Endothelial cell of umbilical vein (primary cell): Measurements from ENCODE around the gene FGF5. TPM values are rescaled to one million over a fixed set of nuclear protein-coding genes. Genes with fewer than 3 reads are reported as not detected.

Experiments
- BruUV-seq: library from RNA; stranded (reverse); fragments of 400-500 nt; replicated peaks from 2 replicates; lab custom pipeline; 2021; lab: Mats Ljungman, UMichigan
- CTCF ChIA-PET: fragments of 300-600, 350-600 bp; sonication (Branson Sonifier 250); formaldehyde crosslinking; loops from one replicate; lab custom pipeline; 2021; ENCODE audit warnings: antibody characterized with exemption, inconsistent platforms; lab: Charles Lee
- POLR2A ChIA-PET: fragments of 300-600, 350-600 bp; sonication (Branson Sonifier 250); formaldehyde crosslinking; loops from one replicate; lab custom pipeline; 2021; ENCODE audit warnings: antibody characterized with exemption, inconsistent platforms; lab: Charles Lee
- DNase-seq: peaks from one replicate; pipeline ENCODE4 v3.0.0-alpha.2; 2011; ENCODE audit warnings: low read depth, low spot score
- FAIRE-seq: peaks from 2 replicates; lab custom pipeline; 2011; peaks lifted over from hg19 to GRCh38; lab: Jason Lieb, UNC
- H2AFZ ChIP-seq: 2 replicates; pipeline ENCODE4 v1.6.0; 2012; ENCODE audit warnings: low read depth, low read length, control low read depth, inconsistent platforms
- H3K27ac ChIP-seq: 2 replicates; pipeline ENCODE4 v1.5.1; 2011; ENCODE audit warnings: low read depth, mild to moderate bottlenecking, control low read depth, low read length, moderate library complexity; ENCODE audit not compliant: insufficient read depth
- H3K27me3 ChIP-seq, 2 experiments: 2 replicates each; pipeline versions ENCODE4 v1.6.0 to v1.6.1; 2011; ENCODE audit warnings: low read length in 2 of 2, mixed read lengths in 1 of 2; ENCODE audit not compliant: control insufficient read depth in 2 of 2, insufficient read depth in 2 of 2
- H3K36me3 ChIP-seq, 2 experiments: 2 replicates in 1 of 2; 3 replicates in 1 of 2; pipeline ENCODE4 v1.5.1; 2011; ENCODE audit warnings: low read length in 2 of 2, mild to moderate bottlenecking in 1 of 2, moderate library complexity in 1 of 2; ENCODE audit not compliant: control insufficient read depth in 2 of 2, insufficient read depth in 2 of 2; ENCODE audit errors: extremely low read depth in 1 of 2
- H3K4me1 ChIP-seq: 3 replicates; pipeline ENCODE4 v1.5.1; 2011; ENCODE audit warnings: mild to moderate bottlenecking, low read length; ENCODE audit not compliant: control insufficient read depth, insufficient read depth; ENCODE audit errors: extremely low read depth
- H3K4me2 ChIP-seq: 2 replicates; pipeline ENCODE4 v1.6.1; 2011; ENCODE audit warnings: low read length, control low read depth, mixed read lengths; ENCODE audit not compliant: insufficient read depth
- H3K4me3 ChIP-seq, 3 experiments: fragments of 200-600 bp in 1 of 3; sonication (generic), shearing (Covaris generic) in 1 of 3; replicated peaks in 1 of 3; 2 replicates each; pipeline ENCODE4 v1.5.1; 2011 to 2016; ENCODE audit warnings: control low read depth in 3 of 3, low read length in 3 of 3, mild to moderate bottlenecking in 2 of 3, inconsistent platforms in 1 of 3, low read depth in 1 of 3, moderate library complexity in 1 of 3; ENCODE audit not compliant: insufficient read depth in 1 of 3
- H3K79me2 ChIP-seq: 2 replicates; pipeline ENCODE4 v1.6.0; 2012; ENCODE audit warnings: low read length, inconsistent platforms; ENCODE audit not compliant: control insufficient read depth, insufficient read depth
- H3K9ac ChIP-seq: replicated peaks from 2 replicates; pipeline ENCODE3; 2011; ENCODE audit warnings: low read length, control low read depth; ENCODE audit not compliant: insufficient read depth; ENCODE audit errors: extremely low read depth
- H3K9me1 ChIP-seq: replicated peaks from 3 replicates; pipeline ENCODE4 v1.6.0; 2011; ENCODE audit warnings: mild to moderate bottlenecking, low read length; ENCODE audit not compliant: control insufficient read depth, insufficient read depth; ENCODE audit errors: extremely low read depth
- H3K9me3 ChIP-seq: replicated peaks from 2 replicates; pipeline ENCODE4 v1.5.1; 2012; ENCODE audit warnings: low read length, inconsistent platforms; ENCODE audit not compliant: control insufficient read depth, insufficient read depth
- H4K20me1 ChIP-seq: replicated peaks from 2 replicates; pipeline ENCODE3; 2011; ENCODE audit warnings: mild to moderate bottlenecking, low read length; ENCODE audit not compliant: control insufficient read depth, insufficient read depth; ENCODE audit errors: extremely low read depth
- CTCF ChIP-seq, 2 donors: IDR thresholded peaks; 1 replicate in 1 of 2; 2 replicates in 1 of 2; pipeline ENCODE4 v1.5.1; 2011; ENCODE audit warnings: low read length in 2 of 2, mild to moderate bottlenecking in 2 of 2, moderate library complexity in 2 of 2, control low read depth in 1 of 2, inconsistent platforms in 1 of 2, low read depth in 1 of 2; ENCODE audit not compliant: insufficient read depth in 1 of 2; ENCODE audit errors: extremely low read depth in 1 of 2
- FOS ChIP-seq: IDR thresholded peaks from 2 replicates; pipeline ENCODE4 v1.6.1; 2011; ENCODE audit warnings: mild to moderate bottlenecking, low read length, moderate library complexity, borderline replicate concordance; ENCODE audit not compliant: insufficient read depth
- GATA2 ChIP-seq: IDR thresholded peaks from 2 replicates; pipeline ENCODE4 v1.7.0; 2011; ENCODE audit warnings: low read depth, mild to moderate bottlenecking, moderate library complexity, mixed read lengths, low read length; ENCODE audit not compliant: insufficient read length, insufficient read depth
- JUN ChIP-seq: IDR thresholded peaks from 2 replicates; pipeline ENCODE4 v1.6.1; 2011; ENCODE audit warnings: borderline replicate concordance, low read depth; ENCODE audit not compliant: insufficient read length, insufficient read depth
- POLR2AphosphoS5 ChIP-seq: IDR thresholded peaks from 2 replicates; pipeline ENCODE4 v1.6.1; 2012; ENCODE audit warnings: low read depth, mild to moderate bottlenecking, control low read depth, low read length, moderate library complexity; ENCODE audit not compliant: insufficient read depth
- dilution Hi-C: fragments of 300-500 bp; cut with MboI; formaldehyde crosslinking; loops from one replicate; pipeline ENCODE4 v1.15.0; 2019; ENCODE audit warnings: low sequenced_read_pairs; ENCODE audit not compliant: extremely low pct_ligation_motif_present
- intact Hi-C: fragments of 100-400 bp; cut with micrococcal nuclease; formaldehyde crosslinking; loops from one replicate; pipeline ENCODE4 v1.10.0; 2022
- polyA plus RNA-seq, 4 experiments: library from polyadenylated mRNA; depleted of rRNA in 3 of 4; stranded (reverse) in 3 of 4; unstranded in 1 of 4; fragments of >200 nt; gene quantifications; 2 replicates each; pipeline versions ENCODE4 v1.2.1 to v1.2.3, GENCODE V29; 2011 to 2012; ENCODE audit warnings: missing spikeins in 1 of 4
- total RNA-seq: library from RNA; stranded (reverse); gene quantifications from 2 replicates; pipeline ENCODE4 v1.2.3, GENCODE V29; 2021
- TF ChIP-seq, protein P1 (sequence below): IDR thresholded peaks from 2 replicates; pipeline ENCODE4 v1.6.1; 2011; ENCODE audit not compliant: insufficient read depth, insufficient read length

FGF5 gene
- total and polyA plus RNA-seq, 2 donors (not counting 3 experiments of a cell fraction or from before 2014, with no cell fraction given): 0.13 to 0.73 TPM

DNA sequence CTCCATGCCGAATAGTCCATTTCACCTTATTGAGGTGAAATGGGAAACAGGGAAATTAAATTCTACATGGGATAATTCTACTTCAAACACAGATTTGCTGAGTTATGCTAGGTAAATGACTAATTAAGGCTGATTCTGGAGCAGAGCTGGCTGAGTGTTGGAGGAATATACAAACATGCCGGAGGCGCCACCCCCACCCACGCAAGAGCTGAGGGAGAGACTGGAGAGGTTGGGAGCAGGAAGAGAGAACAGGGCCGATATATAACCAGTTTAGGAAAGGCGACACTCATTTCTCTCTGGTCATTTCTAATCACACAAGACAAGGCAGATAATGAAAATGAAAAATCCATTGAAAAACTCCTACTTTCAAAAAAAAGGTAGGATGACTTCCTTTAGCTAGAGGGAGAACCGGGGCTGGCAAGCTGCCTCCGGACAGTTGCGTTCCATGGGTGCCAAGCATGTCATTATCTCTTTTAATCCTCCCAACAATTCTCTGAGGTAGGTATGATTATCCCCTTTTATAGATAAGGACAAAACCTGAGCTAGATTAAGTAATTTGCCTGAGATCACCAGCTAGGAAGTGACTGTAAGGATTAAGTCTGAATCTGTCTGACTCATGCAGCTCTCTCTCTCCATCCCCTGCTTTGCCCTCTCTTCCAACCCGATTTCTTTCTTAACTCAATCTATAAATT, 41.5 kb downstream of the FGF5 start:
- dilution Hi-C loops: no loop called here
- no peak overlapping the region for H3K4me3 ChIP-seq
- CTCF ChIA-PET: interaction anchor here (0.8 to 1.9 kb wide), 10 partner anchors 11 to 183 kb away, joined by 3 to 12 read pairs (median 3); partner anchors contain the start of genes CFAP299 and FGF5

More for the DNA sequence above, 41.5 kb downstream of the FGF5 start:
- Histone ChIP-seq H3K79me2 (no peaks in the 10 kb centered on the region), H3K9ac (no peak overlapping the region), H3K9me3 (no peaks in the 10 kb centered on the region), H3K36me3 (no peaks in the 10 kb centered on the region), H3K27ac (no peak overlapping the region), H3K4me1 (peaks cover 14% of the 10 kb centered on the region), H2AFZ (no peak overlapping the region), H3K4me2 (no peak overlapping the region), H4K20me1 (no peaks in the 10 kb centered on the region), H3K9me1 (no peaks in the 10 kb centered on the region), H3K27me3 (no peaks in the 10 kb centered on the region)
- TSS peak; percentile 73 for BruUV-seq
- FAIRE-seq (no peak), DNase-seq (no peak)
- POLR2A ChIA-PET: interaction anchor here (1.2 to 1.4 kb wide), 2 partner anchors 42 to 70 kb away, joined by 3 to 6 read pairs; partner anchors contain the start of gene FGF5
- TF ChIP-seq, protein P1, sequence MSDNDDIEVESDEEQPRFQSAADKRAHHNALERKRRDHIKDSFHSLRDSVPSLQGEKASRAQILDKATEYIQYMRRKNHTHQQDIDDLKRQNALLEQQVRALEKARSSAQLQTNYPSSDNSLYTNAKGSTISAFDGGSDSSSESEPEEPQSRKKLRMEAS: no peak
- TF ChIP-seq POLR2AphosphoS5: no peak
- no peak for TF ChIP-seq CTCF (IDR thresholded peaks at IDR 0.05; ENCODE audit: extremely low read depth in 1 of 2, insufficient read depth in 1 of 2, low read depth in 1 of 2, low read length in 2 of 2)
- peak; percentile 62 for TF ChIP-seq FOS
- peak; percentile 11 for TF ChIP-seq JUN
- no peak for TF ChIP-seq GATA2
- intact Hi-C loops: loop anchor here (5.0 kb wide), 1 partner anchor 71 kb away; no protein-coding TSS in a partner anchor
